ENCODE measurements around the gene CSF3R.
A peak's percentile ranks its signal among the peaks of the same experiment; 100 is the strongest.

The CSF3R gene

GRCh38 chr1:36482724-36483388, at the start of gene CSF3R:
Gene CSF3R, minus strand, starts transcription at chr1:36482913. Its CDS starts 3,417 bp downstream, at chr1:36479496.
- DNase-seq = no peak

GRCh38 chr1:36531833-36532232, 49.1 kb upstream of the CSF3R start:
- DNase-seq = no peak

- no peak for DNase-seq
Measured at GRCh38 chr1:36530791-36531190, 48.1 kb upstream of the CSF3R start.

- DNase-seq = no peak
Measured at GRCh38 chr1:36530261-36530660, 47.5 kb upstream of the CSF3R start.

- DNase-seq = no peak
Measured at GRCh38 chr1:36529769-36530260, 47.1 kb upstream of the CSF3R start.

- DNase-seq = no peak
Measured at GRCh38 chr1:36528361-36529349, 45.9 kb upstream of the CSF3R start.

GRCh38 chr1:36525166-36525565, 42.5 kb upstream of the CSF3R start:
- no peak for DNase-seq

GRCh38 chr1:36524359-36525062, 41.8 kb upstream of the CSF3R start:
- DNase-seq = no peak

- DNase-seq = no peak
Measured at GRCh38 chr1:36523850-36524249, 41.1 kb upstream of the CSF3R start.

- DNase-seq = no peak
Measured at GRCh38 chr1:36523230-36523495, 40.5 kb upstream of the CSF3R start.

GRCh38 chr1:36522461-36523229, 39.9 kb upstream of the CSF3R start:
- no peak for DNase-seq

GRCh38 chr1:36522021-36522420, 39.3 kb upstream of the CSF3R start:
- no peak for DNase-seq

GRCh38 chr1:36520771-36521420, 38.2 kb upstream of the CSF3R start:
- no peak for DNase-seq

GRCh38 chr1:36520056-36520455, 37.3 kb upstream of the CSF3R start:
- no peak for DNase-seq

- DNase-seq = no peak
Measured at GRCh38 chr1:36517011-36517771, 34.5 kb upstream of the CSF3R start.

- peak; percentile 25 for DNase-seq
Measured at GRCh38 chr1:36516372-36517010, 33.8 kb upstream of the CSF3R start.

- no peak for DNase-seq
Measured at GRCh38 chr1:36515315-36516138, 32.8 kb upstream of the CSF3R start.

- DNase-seq = no peak
Measured at GRCh38 chr1:36514501-36514900, 31.8 kb upstream of the CSF3R start.

- DNase-seq = no peak
Measured at GRCh38 chr1:36513676-36514473, 31.2 kb upstream of the CSF3R start.

Data from activated CD8-positive, alpha-beta memory T cell treated with anti-CD3 and anti-CD28 coated beads, Interleukin-2, amount 50 U/mL, for 4 hours (primary cell).